Mesothelial cell of epicardium (in vitro differentiated cells): ENCODE results near the gene SAMD3. TPM values are rescaled to one million over a fixed set of nuclear protein-coding genes. Genes with fewer than 3 reads are reported as not detected.

Source experiments
- DNase-seq, 2 experiments: peaks; one replicate each; pipeline ENCODE4 v3.0.0; 2021; ENCODE audit warnings: low spot score in 2 of 2; ENCODE audit not compliant: unreplicated experiment in 2 of 2
- H3K27ac Mint-ChIP-seq: 2 replicates; pipeline ENCODE4 v1.8.0; 2021; ENCODE audit warnings: mixed read lengths
- H3K27me3 Mint-ChIP-seq: 2 replicates; pipeline ENCODE4 v1.8.0; 2021; ENCODE audit warnings: low read depth, mixed read lengths
- H3K36me3 Mint-ChIP-seq: 2 replicates; pipeline ENCODE4 v1.8.0; 2021; ENCODE audit warnings: mixed read lengths
- H3K4me1 Mint-ChIP-seq: 2 replicates; pipeline ENCODE4 v1.8.0; 2021; ENCODE audit warnings: mixed read lengths
- H3K4me3 Mint-ChIP-seq: 2 replicates; pipeline ENCODE4 v1.8.0; 2021; ENCODE audit warnings: mild to moderate bottlenecking, moderate library complexity, mixed read lengths
- H3K9me3 Mint-ChIP-seq: 2 replicates; pipeline ENCODE4 v1.8.0; 2021; ENCODE audit warnings: mixed read lengths
- CTCF ChIP-seq: fragments of 200-600 bp; sonication (generic); IDR thresholded peaks from one replicate; pipeline ENCODE4 v1.5.0; 2021; ENCODE audit warnings: antibody characterized with exemption; ENCODE audit not compliant: unreplicated experiment
- total RNA-seq: library from RNA; stranded (reverse); gene quantifications from 3 replicates; pipeline ENCODE4 v1.2.1, GENCODE V29; 2021

Gene SAMD3
- total RNA-seq, 1 donor from 2014 or later, result 0.49 TPM

DNA sequence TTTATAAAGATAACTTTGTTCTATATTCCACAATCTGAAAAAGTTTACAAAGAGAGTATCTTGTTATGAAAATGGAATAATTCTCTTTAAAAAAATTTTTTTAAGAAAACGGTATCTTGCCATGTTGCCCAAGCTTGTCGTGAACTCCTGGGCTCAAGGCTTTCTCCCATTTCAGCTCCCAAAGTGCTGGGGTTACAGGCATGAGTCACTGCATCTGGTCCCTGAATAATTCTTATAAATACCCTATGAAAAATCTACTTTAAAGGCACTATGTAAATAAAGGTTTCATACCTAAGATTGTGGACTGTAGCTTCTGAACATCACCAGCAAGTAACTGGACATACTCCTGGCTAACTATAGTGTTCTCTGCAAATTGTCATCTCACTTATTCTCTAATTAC is 60.3 kb downstream of the SAMD3 start:
- TF ChIP-seq CTCF, result no peak
- no peak for DNase-seq
- H3K4me3 Mint-ChIP-seq, result no peak overlapping the region
- H3K36me3 Mint-ChIP-seq, result peaks cover 3% of the 10 kb centered on the region
- no peaks in the 10 kb centered on the region for H3K4me1 Mint-ChIP-seq
- no peak overlapping the region for H3K27ac Mint-ChIP-seq
- peaks cover 5% of the 10 kb centered on the region for H3K27me3 Mint-ChIP-seq
- H3K9me3 Mint-ChIP-seq, result peaks cover 24% of the 10 kb centered on the region

- H3K36me3 Mint-ChIP-seq, result peaks cover 3% of the 10 kb centered on the region
- peaks cover 24% of the 10 kb centered on the region for H3K9me3 Mint-ChIP-seq
- no peaks in the 10 kb centered on the region for H3K4me1 Mint-ChIP-seq
- H3K4me3 Mint-ChIP-seq, result no peak overlapping the region
- H3K27ac Mint-ChIP-seq, result no peak overlapping the region
- TF ChIP-seq CTCF, result no peak
- DNase-seq, result no peak
- H3K27me3 Mint-ChIP-seq, result peaks cover 5% of the 10 kb centered on the region
Measured at GRCh38 chr6:130161683-130162404, 60.9 kb downstream of the SAMD3 start.

DNA sequence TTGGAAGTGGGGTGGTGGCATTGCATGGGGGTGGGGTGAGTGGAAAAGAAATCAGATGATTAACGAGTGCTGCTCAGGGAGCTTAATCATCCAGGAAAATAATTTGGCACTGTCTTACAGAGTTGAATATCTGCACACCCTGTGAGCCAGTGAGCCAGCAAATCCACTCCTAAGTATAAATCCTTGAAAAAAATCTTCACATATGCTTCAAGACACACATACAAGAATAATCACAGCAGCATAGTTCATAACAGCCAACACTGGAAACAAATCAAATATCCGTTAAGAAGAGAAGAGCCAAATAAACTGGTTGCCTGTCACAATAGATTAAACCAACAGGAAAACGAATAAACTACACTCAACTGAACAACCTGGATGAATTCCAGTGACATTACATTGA is 62.8 kb downstream of the SAMD3 start:
- Mint-ChIP-seq H3K4me1 (no peaks in the 10 kb centered on the region), H3K9me3 (peaks cover 21% of the 10 kb centered on the region), H3K4me3 (no peak overlapping the region), H3K36me3 (peaks cover 3% of the 10 kb centered on the region), H3K27ac (no peak overlapping the region), H3K27me3 (no peaks in the 10 kb centered on the region)
- TF ChIP-seq CTCF, result no peak
- no peak for DNase-seq

GRCh38 chr6:130158548-130158947 is 64.2 kb downstream of the SAMD3 start:
- Mint-ChIP-seq H3K4me3 (no peak overlapping the region), H3K27ac (no peak overlapping the region), H3K36me3 (peaks cover 3% of the 10 kb centered on the region), H3K4me1 (no peaks in the 10 kb centered on the region), H3K9me3 (peaks cover 17% of the 10 kb centered on the region), H3K27me3 (no peaks in the 10 kb centered on the region)
- no peak for TF ChIP-seq CTCF
- no peak for DNase-seq

- DNase-seq, result no peak
- peaks cover 17% of the 10 kb centered on the region for H3K9me3 Mint-ChIP-seq
Measured at GRCh38 chr6:130158056-130158455, 64.7 kb downstream of the SAMD3 start.

More at GRCh38 chr6:130158056-130158455, 64.7 kb downstream of the SAMD3 start:
- TF ChIP-seq CTCF, result no peak
- H3K4me1 Mint-ChIP-seq, result no peaks in the 10 kb centered on the region
- H3K27me3 Mint-ChIP-seq, result no peaks in the 10 kb centered on the region
- no peak overlapping the region for H3K27ac Mint-ChIP-seq
- H3K36me3 Mint-ChIP-seq, result peaks cover 3% of the 10 kb centered on the region
- H3K4me3 Mint-ChIP-seq, result no peak overlapping the region
